ENCODE data around the gene KCNH3.

Gene KCNH3

GRCh38 chr12:49555631-49556390 is 17.0 kb downstream of the KCNH3 start:
- Histone ChIP-seq H3K4me3 (ENCODE audit: low read depth, low read length) (no peak overlapping the region), H3K27me3 (ENCODE audit: control insufficient read depth, insufficient read depth, low read length) (peaks cover 12% of the 10 kb centered on the region), H3K9me3 (ENCODE audit: control insufficient read depth, insufficient read depth, low read length) (no peaks in the 10 kb centered on the region), H3K9ac (ENCODE audit: low read depth, low read length) (no peak overlapping the region), H3K4me1 (ENCODE audit: control insufficient read depth, insufficient read depth, low read length) (no peaks in the 10 kb centered on the region), H3K36me3 (ENCODE audit: control insufficient read depth, insufficient read depth, low read length) (peaks cover 45% of the 10 kb centered on the region), H3K27ac (ENCODE audit: low read depth, low read length) (no peak overlapping the region)

- H3K27ac ChIP-seq (ENCODE audit: low read depth, low read length) = no peak overlapping the region
- no peak overlapping the region for H3K4me3 ChIP-seq (ENCODE audit: low read depth, low read length)
- peaks cover 52% of the 10 kb centered on the region for H3K36me3 ChIP-seq (ENCODE audit: control insufficient read depth, insufficient read depth, low read length)
These were observed 17.8 kb downstream of the KCNH3 start for GRCh38 chr12:49556391-49557186.

GRCh38 chr12:49557187-49557916 is 18.5 kb downstream of the KCNH3 start:
- peaks cover 60% of the 10 kb centered on the region for H3K36me3 ChIP-seq (ENCODE audit: control insufficient read depth, insufficient read depth, low read length)
- H3K9me3 ChIP-seq (ENCODE audit: control insufficient read depth, insufficient read depth, low read length) = no peaks in the 10 kb centered on the region
- H3K27me3 ChIP-seq (ENCODE audit: control insufficient read depth, insufficient read depth, low read length) = peaks cover 5% of the 10 kb centered on the region; the same call in 1 of the 2 replicates
- H3K4me3 ChIP-seq (ENCODE audit: low read depth, low read length) = no peak overlapping the region
- no peaks in the 10 kb centered on the region for H3K4me1 ChIP-seq (ENCODE audit: control insufficient read depth, insufficient read depth, low read length)
- H3K27ac ChIP-seq (ENCODE audit: low read depth, low read length) = no peak overlapping the region
- no peak overlapping the region for H3K9ac ChIP-seq (ENCODE audit: low read depth, low read length)

More at GRCh38 chr12:49556391-49557186, 17.8 kb downstream of the KCNH3 start:
- Histone ChIP-seq H3K27me3 (ENCODE audit: control insufficient read depth, insufficient read depth, low read length) (peaks cover 9% of the 10 kb centered on the region; the same call in 1 of the 2 replicates), H3K4me1 (ENCODE audit: control insufficient read depth, insufficient read depth, low read length) (no peaks in the 10 kb centered on the region), H3K9me3 (ENCODE audit: control insufficient read depth, insufficient read depth, low read length) (no peaks in the 10 kb centered on the region), H3K9ac (ENCODE audit: low read depth, low read length) (no peak overlapping the region)

GRCh38 chr12:49557917-49558215 is 19.0 kb downstream of the KCNH3 start:
- no peak overlapping the region for H3K27ac ChIP-seq (ENCODE audit: low read depth, low read length)
- no peaks in the 10 kb centered on the region for H3K4me1 ChIP-seq (ENCODE audit: control insufficient read depth, insufficient read depth, low read length)
- no peaks in the 10 kb centered on the region for H3K9me3 ChIP-seq (ENCODE audit: control insufficient read depth, insufficient read depth, low read length)
- H3K36me3 ChIP-seq (ENCODE audit: control insufficient read depth, insufficient read depth, low read length) = peaks cover 65% of the 10 kb centered on the region
- 0 out of 2 replicates have a peak, but pooled peaks cover under 1% of the 10 kb centered on the region for H3K27me3 ChIP-seq (ENCODE audit: control insufficient read depth, insufficient read depth, low read length)
- no peak overlapping the region for H3K9ac ChIP-seq (ENCODE audit: low read depth, low read length)
- H3K4me3 ChIP-seq (ENCODE audit: low read depth, low read length) = no peak overlapping the region

- Histone ChIP-seq H3K9ac (ENCODE audit: low read depth, low read length) (no peak overlapping the region), H3K27me3 (ENCODE audit: control insufficient read depth, insufficient read depth, low read length) (no peaks in the 10 kb centered on the region), H3K9me3 (ENCODE audit: control insufficient read depth, insufficient read depth, low read length) (no peaks in the 10 kb centered on the region), H3K4me1 (ENCODE audit: control insufficient read depth, insufficient read depth, low read length) (no peaks in the 10 kb centered on the region), H3K4me3 (ENCODE audit: low read depth, low read length) (no peak overlapping the region), H3K27ac (ENCODE audit: low read depth, low read length) (no peak overlapping the region), H3K36me3 (ENCODE audit: control insufficient read depth, insufficient read depth, low read length) (peaks cover 71% of the 10 kb centered on the region)
These were observed 19.7 kb downstream of the KCNH3 start for GRCh38 chr12:49558526-49558925.

GRCh38 chr12:49559011-49559675 is 20.3 kb downstream of the KCNH3 start:
- Histone ChIP-seq H3K4me1 (ENCODE audit: control insufficient read depth, insufficient read depth, low read length) (no peaks in the 10 kb centered on the region), H3K27ac (ENCODE audit: low read depth, low read length) (no peak overlapping the region), H3K27me3 (ENCODE audit: control insufficient read depth, insufficient read depth, low read length) (no peaks in the 10 kb centered on the region), H3K9ac (ENCODE audit: low read depth, low read length) (no peak overlapping the region), H3K4me3 (ENCODE audit: low read depth, low read length) (no peak overlapping the region), H3K9me3 (ENCODE audit: control insufficient read depth, insufficient read depth, low read length) (no peaks in the 10 kb centered on the region), H3K36me3 (ENCODE audit: control insufficient read depth, insufficient read depth, low read length) (peaks cover 77% of the 10 kb centered on the region)

- Histone ChIP-seq H3K4me1 (ENCODE audit: control insufficient read depth, insufficient read depth, low read length) (no peaks in the 10 kb centered on the region), H3K36me3 (ENCODE audit: control insufficient read depth, insufficient read depth, low read length) (peaks cover 93% of the 10 kb centered on the region)
These were observed 21.9 kb downstream of the KCNH3 start for GRCh38 chr12:49560695-49561094.

GRCh38 chr12:49562233-49562632 is 23.4 kb downstream of the KCNH3 start:
- no peaks in the 10 kb centered on the region; the same call in 1 of the 2 replicates for H3K4me1 ChIP-seq (ENCODE audit: control insufficient read depth, insufficient read depth, low read length)
- no peak overlapping the region for H3K27ac ChIP-seq (ENCODE audit: low read depth, low read length)
- H3K27me3 ChIP-seq (ENCODE audit: control insufficient read depth, insufficient read depth, low read length) = no peaks in the 10 kb centered on the region
- H3K9me3 ChIP-seq (ENCODE audit: control insufficient read depth, insufficient read depth, low read length) = no peaks in the 10 kb centered on the region
- H3K36me3 ChIP-seq (ENCODE audit: control insufficient read depth, insufficient read depth, low read length) = peaks cover 84% of the 10 kb centered on the region
- H3K9ac ChIP-seq (ENCODE audit: low read depth, low read length) = no peak overlapping the region
- H3K4me3 ChIP-seq (ENCODE audit: low read depth, low read length) = no peak overlapping the region

More at GRCh38 chr12:49560695-49561094, 21.9 kb downstream of the KCNH3 start:
- H3K27ac ChIP-seq (ENCODE audit: low read depth, low read length) = no peak overlapping the region
- H3K9ac ChIP-seq (ENCODE audit: low read depth, low read length) = no peak overlapping the region
- H3K27me3 ChIP-seq (ENCODE audit: control insufficient read depth, insufficient read depth, low read length) = no peaks in the 10 kb centered on the region
- no peak overlapping the region for H3K4me3 ChIP-seq (ENCODE audit: low read depth, low read length)
- H3K9me3 ChIP-seq (ENCODE audit: control insufficient read depth, insufficient read depth, low read length) = no peaks in the 10 kb centered on the region

GRCh38 chr12:49562831-49563230 is 24.0 kb downstream of the KCNH3 start:
- H3K27me3 ChIP-seq (ENCODE audit: control insufficient read depth, insufficient read depth, low read length) = no peaks in the 10 kb centered on the region
- H3K9ac ChIP-seq (ENCODE audit: low read depth, low read length) = no peak overlapping the region
- H3K4me1 ChIP-seq (ENCODE audit: control insufficient read depth, insufficient read depth, low read length) = no peaks in the 10 kb centered on the region; the same call in 1 of the 2 replicates
- no peaks in the 10 kb centered on the region for H3K9me3 ChIP-seq (ENCODE audit: control insufficient read depth, insufficient read depth, low read length)
- no peak overlapping the region for H3K4me3 ChIP-seq (ENCODE audit: low read depth, low read length)
- H3K36me3 ChIP-seq (ENCODE audit: control insufficient read depth, insufficient read depth, low read length) = peaks cover 79% of the 10 kb centered on the region
- no peak overlapping the region for H3K27ac ChIP-seq (ENCODE audit: low read depth, low read length)

- no peaks in the 10 kb centered on the region for H3K27me3 ChIP-seq (ENCODE audit: control insufficient read depth, insufficient read depth, low read length)
- H3K4me1 ChIP-seq (ENCODE audit: control insufficient read depth, insufficient read depth, low read length) = no peaks in the 10 kb centered on the region; the same call in 1 of the 2 replicates
- H3K27ac ChIP-seq (ENCODE audit: low read depth, low read length) = no peak overlapping the region
- no peaks in the 10 kb centered on the region for H3K9me3 ChIP-seq (ENCODE audit: control insufficient read depth, insufficient read depth, low read length)
- no peak overlapping the region for H3K4me3 ChIP-seq (ENCODE audit: low read depth, low read length)
- no peak overlapping the region for H3K9ac ChIP-seq (ENCODE audit: low read depth, low read length)
- H3K36me3 ChIP-seq (ENCODE audit: control insufficient read depth, insufficient read depth, low read length) = peaks cover 68% of the 10 kb centered on the region
These were observed 25.3 kb downstream of the KCNH3 start for GRCh38 chr12:49563951-49564685.

Data from HUES48 (cell line).